Body of pancreas (tissue), 4 donors: ENCODE data around the gene RNMT. TPM values are rescaled to one million over a fixed set of nuclear protein-coding genes. Genes with fewer than 3 reads are reported as not detected.
A peak's percentile ranks its signal among the peaks of the same experiment; 100 is the strongest.

Experiments used
- ATAC-seq: fragments of 150-250 bp; one replicate; pipeline ENCODE4 v1.9.1; 2016
- DNase-seq, 4 donors: peaks; one replicate each; pipeline ENCODE4 v3.0.0-alpha.2; 2019
- H3K27ac ChIP-seq, 4 donors: fragments of 200-600 bp; sonication (generic); 1 replicate in 3 of 4; 2 replicates in 1 of 4; pipeline versions ENCODE4 v1.5.1 to v1.6.1; 2016 to 2019; ENCODE audit warnings: mild to moderate bottlenecking in 1 of 4, mixed read lengths in 1 of 4, moderate library complexity in 1 of 4
- H3K27me3 ChIP-seq, 2 donors: fragments of 200-600 bp; sonication (generic); one replicate each; pipeline ENCODE4 v1.6.0; 2016; ENCODE audit warnings: mild to moderate bottlenecking in 1 of 2
- H3K36me3 ChIP-seq, 2 donors: fragments of 200-600 bp; sonication (generic); replicated peaks in 1 of 2; 2 replicates each; pipeline ENCODE4 v1.5.1; 2016; ENCODE audit warnings: low read depth in 2 of 2; ENCODE audit not compliant: insufficient read depth in 1 of 2
- H3K4me1 ChIP-seq: fragments of 200-600 bp; sonication (generic); one replicate; pipeline ENCODE4 v1.6.0; 2016
- H3K4me3 ChIP-seq, 2 donors: fragments of 200-600 bp; sonication (generic); 1 replicate in 1 of 2; 2 replicates in 1 of 2; pipeline ENCODE4 v1.5.1; 2016 to 2019
- H3K9me3 ChIP-seq, 3 donors: fragments of 200-600 bp; sonication (generic); 1 replicate in 2 of 3; 2 replicates in 1 of 3; pipeline ENCODE4 v1.5.1; 2016
- POLR2A ChIP-seq, 3 donors: fragments of 450-650 bp; IDR thresholded peaks; one replicate each; pipeline ENCODE4 v1.6.1; 2016; ENCODE audit warnings: antibody characterized with exemption in 3 of 3, mild to moderate bottlenecking in 2 of 3
- WGBS, 2 donors: methylation state at CpG; one replicate each; pipeline ENCODE4 v1.1.5; 2017; 5-methylcytosine and 5-hydroxymethylcytosine counted together
- intact Hi-C: fragments of 100-400 bp; cut with DNase I; formaldehyde crosslinking; loops from one replicate; pipeline ENCODE4 v1.15.1; 2023
- total RNA-seq, 2 donors: library from RNA; depleted of rRNA; stranded (reverse); fragments of >200 nt; gene quantifications; one replicate each; pipeline ENCODE4 v1.1.0, GENCODE V29; 2016
- TF ChIP-seq, protein P1 (sequence below), 7 experiments: fragments of 450-650 bp in 4 of 7; fragments of 200-600 bp in 3 of 7; sonication (generic) in 3 of 7; IDR thresholded peaks; one replicate each; pipeline ENCODE4 v1.5.1; 2016 to 2019; ENCODE audit warnings: antibody characterized with exemption in 7 of 7

Gene RNMT
- total RNA-seq, 2 donors from 2014 or later, result 10.9 to 15.3 TPM

- Histone ChIP-seq H3K4me1 (peaks cover 10% of the 10 kb centered on the region), H3K27ac (no peak overlapping the region), H3K36me3 (no peaks in the 10 kb centered on the region), H3K27me3 (no peaks in the 10 kb centered on the region), H3K4me3 (no peak overlapping the region), H3K9me3 (no peaks in the 10 kb centered on the region)
- intact Hi-C loops, result no loop called here
- 91 to 100% methylated on average over 1 of the region's 1 CpG for WGBS, 2 donors
- ATAC-seq (no peak), DNase-seq (no peak)
- TF ChIP-seq, protein P1, sequence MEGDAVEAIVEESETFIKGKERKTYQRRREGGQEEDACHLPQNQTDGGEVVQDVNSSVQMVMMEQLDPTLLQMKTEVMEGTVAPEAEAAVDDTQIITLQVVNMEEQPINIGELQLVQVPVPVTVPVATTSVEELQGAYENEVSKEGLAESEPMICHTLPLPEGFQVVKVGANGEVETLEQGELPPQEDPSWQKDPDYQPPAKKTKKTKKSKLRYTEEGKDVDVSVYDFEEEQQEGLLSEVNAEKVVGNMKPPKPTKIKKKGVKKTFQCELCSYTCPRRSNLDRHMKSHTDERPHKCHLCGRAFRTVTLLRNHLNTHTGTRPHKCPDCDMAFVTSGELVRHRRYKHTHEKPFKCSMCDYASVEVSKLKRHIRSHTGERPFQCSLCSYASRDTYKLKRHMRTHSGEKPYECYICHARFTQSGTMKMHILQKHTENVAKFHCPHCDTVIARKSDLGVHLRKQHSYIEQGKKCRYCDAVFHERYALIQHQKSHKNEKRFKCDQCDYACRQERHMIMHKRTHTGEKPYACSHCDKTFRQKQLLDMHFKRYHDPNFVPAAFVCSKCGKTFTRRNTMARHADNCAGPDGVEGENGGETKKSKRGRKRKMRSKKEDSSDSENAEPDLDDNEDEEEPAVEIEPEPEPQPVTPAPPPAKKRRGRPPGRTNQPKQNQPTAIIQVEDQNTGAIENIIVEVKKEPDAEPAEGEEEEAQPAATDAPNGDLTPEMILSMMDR (IDR thresholded peaks at IDR 0.05), result no peak
- no peak for TF ChIP-seq POLR2A (IDR thresholded peaks at IDR 0.05)
Observed at GRCh38 chr18:13720123-13720522, 6.3 kb upstream of the RNMT start.

DNA sequence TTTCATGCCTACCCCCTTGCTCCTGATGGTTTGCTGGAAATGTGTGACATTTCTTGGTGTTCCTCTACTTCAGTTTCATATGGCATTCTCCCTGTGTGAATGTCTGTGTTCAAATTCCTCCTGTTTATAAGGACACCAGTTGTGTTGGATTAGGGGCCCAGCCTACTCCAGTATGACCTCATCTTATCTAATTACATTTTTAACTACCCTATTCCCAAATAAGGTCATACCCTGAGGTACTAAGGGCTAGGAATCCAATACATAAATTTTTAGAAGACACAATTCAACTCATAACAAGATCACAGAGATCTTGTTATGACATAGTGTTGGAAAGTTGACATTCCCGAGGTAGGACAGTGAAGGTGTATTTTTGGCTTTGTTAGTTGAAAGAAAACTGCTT is 5.6 kb upstream of the RNMT start:
- no peaks in the 10 kb centered on the region for H3K9me3 ChIP-seq
- H3K4me3 ChIP-seq, result no peak overlapping the region
- no peak overlapping the region for H3K27ac ChIP-seq
- no peak for DNase-seq
- intact Hi-C loops, result no loop called here
- TF ChIP-seq, protein P1 (IDR thresholded peaks at IDR 0.05), result no peak
- no peak for TF ChIP-seq POLR2A (IDR thresholded peaks at IDR 0.05)
- WGBS, 2 donors, result 72 to 75% methylated on average over 1 of the region's 1 CpG
- peaks cover 15% of the 10 kb centered on the region for H3K4me1 ChIP-seq
- H3K27me3 ChIP-seq, result no peaks in the 10 kb centered on the region
- ATAC-seq, result no peak
- H3K36me3 ChIP-seq, result no peaks in the 10 kb centered on the region

DNA sequence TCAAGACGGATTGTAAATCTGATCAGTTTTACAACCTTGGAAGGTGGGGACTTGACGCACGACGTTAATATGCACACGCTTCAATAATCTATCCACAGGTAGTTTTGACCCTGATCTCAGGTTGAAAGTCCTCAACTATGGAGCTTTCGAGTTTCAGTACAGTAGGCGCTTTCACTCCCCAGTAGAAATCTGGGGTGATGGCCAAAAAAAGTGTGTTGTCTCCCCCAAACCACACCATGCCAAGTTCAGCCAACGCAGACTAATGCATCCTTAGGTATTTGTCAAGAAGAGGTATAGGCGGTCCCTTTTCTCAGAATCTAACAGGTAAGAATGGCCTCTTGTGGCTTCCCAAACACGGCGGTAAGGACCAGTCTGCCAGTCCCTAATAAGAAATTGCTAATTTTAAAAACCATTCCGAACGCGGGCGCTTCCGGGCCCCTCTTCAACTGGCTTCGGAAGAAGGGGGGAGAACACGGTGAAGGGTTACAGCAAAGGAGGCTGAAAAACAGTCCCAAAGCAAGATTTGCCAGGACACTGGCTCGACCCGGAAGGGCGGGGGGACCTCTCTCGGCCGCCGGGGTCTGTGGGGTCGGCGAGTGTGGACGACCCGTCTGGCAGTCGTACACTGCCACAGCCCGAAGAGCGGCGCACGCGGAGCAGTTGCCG is 774 bp upstream of the RNMT start:
- no peak for ATAC-seq
- intact Hi-C loops, result no loop called here
- H3K4me1 ChIP-seq, result peaks cover 31% of the 10 kb centered on the region
- no peaks in the 10 kb centered on the region for H3K9me3 ChIP-seq
- 2 to 5% methylated on average over 18 to 31 of the region's 35 CpGs for WGBS, 2 donors
- H3K27me3 ChIP-seq, result no peaks in the 10 kb centered on the region
- H3K36me3 ChIP-seq, result no peaks in the 10 kb centered on the region
- TF ChIP-seq, protein P1 (IDR thresholded peaks at IDR 0.05), result no peak
- no peak for TF ChIP-seq POLR2A (IDR thresholded peaks at IDR 0.05)
- peak in 2 of 4 donors; percentile 2 to 9 for DNase-seq
- H3K4me3 ChIP-seq, result peak overlapping the region; percentile 83 to 95
- H3K27ac ChIP-seq, result peak overlapping the region in 3 of 4 donors; percentile 75 to 96 (median 92)

DNA sequence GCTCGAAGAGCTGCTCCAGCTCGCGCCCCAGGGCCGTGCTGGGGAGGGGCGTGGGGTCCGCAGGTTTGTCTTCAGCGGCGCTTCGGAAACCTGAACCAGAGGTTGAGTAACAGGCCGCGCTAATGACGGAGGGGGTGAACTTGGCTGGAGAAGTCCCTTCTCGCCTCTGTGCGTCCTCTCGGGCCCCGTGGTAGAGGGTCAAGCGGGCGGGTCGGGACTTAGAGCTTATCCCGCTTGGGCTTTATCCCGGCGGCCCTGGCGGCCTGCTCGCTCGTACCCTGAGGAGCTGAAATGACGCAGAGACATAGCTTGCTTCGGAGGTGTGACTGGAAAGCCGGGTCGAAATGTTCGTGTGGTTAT is 479 bp downstream of the RNMT start:
- ATAC-seq (peak; percentile 50), DNase-seq (peak; percentile 44 to 53 (median 48))
- Histone ChIP-seq H3K9me3 (no peaks in the 10 kb centered on the region), H3K27me3 (no peaks in the 10 kb centered on the region), H3K4me3 (peak overlapping the region; percentile 83 to 95), H3K4me1 (peaks cover 31% of the 10 kb centered on the region), H3K27ac (peak overlapping the region; percentile 18 to 96 (median 84)), H3K36me3 (no peaks in the 10 kb centered on the region)
- intact Hi-C loops, result no loop called here
- TF ChIP-seq, protein P1 (IDR thresholded peaks at IDR 0.05), result no peak
- no peak for TF ChIP-seq POLR2A (IDR thresholded peaks at IDR 0.05)
- WGBS, 2 donors, result 0 to 1% methylated on average over 24 to 30 of the region's 30 CpGs

- Histone ChIP-seq H3K4me1 (peaks cover 18% of the 10 kb centered on the region), H3K27me3 (no peaks in the 10 kb centered on the region), H3K9me3 (no peaks in the 10 kb centered on the region), H3K36me3 (no peaks in the 10 kb centered on the region), H3K4me3 (no peak overlapping the region), H3K27ac (no peak overlapping the region)
- no peak for ATAC-seq
- intact Hi-C loops, result no loop called here
- DNase-seq, result no peak
- 68 to 85% methylated on average over 1 of the region's 1 CpG for WGBS, 2 donors
- TF ChIP-seq POLR2A (IDR thresholded peaks at IDR 0.05), result no peak
- TF ChIP-seq, protein P1 (IDR thresholded peaks at IDR 0.05), result no peak
Observed at GRCh38 chr18:13730481-13730880, 4.0 kb downstream of the RNMT start.
